HG03354 (cell line): ENCODE measurements around the gene NPAS3.

ENCODE experiments used
- ATAC-seq: cut with Tn5 transposase; IDR thresholded peaks from one replicate; pipeline ENCODE4 v1.9.1; 2021; ENCODE audit warnings: mild to moderate bottlenecking; ENCODE audit not compliant: unreplicated experiment, poor library complexity, severe bottlenecking

NPAS3 gene

DNA sequence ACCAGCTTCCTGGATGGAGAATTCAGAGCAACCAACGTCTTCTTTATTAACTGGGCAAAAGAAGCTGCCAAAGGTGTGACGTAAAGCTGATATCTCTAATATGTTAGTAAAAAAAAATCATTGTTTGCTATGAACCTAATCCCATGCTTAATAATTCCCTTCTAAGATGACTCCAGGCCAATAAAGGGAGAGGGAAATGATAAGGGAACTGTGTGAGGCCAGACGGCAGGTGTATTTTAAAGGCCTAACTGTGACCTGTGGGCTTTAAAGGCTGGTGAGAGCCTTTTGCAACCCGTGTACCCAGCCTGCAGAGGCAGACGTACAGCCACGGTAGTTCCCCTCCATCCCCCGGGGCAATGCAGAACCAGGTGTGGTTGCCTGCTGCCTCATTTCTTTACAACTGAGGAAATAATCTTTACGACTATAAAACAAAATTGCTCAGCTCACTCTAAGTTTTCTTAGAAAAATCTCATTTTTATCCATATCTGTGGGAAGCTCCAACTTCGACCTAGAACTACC is 641.6 kb downstream of the NPAS3 start:
- no peak for ATAC-seq

DNA sequence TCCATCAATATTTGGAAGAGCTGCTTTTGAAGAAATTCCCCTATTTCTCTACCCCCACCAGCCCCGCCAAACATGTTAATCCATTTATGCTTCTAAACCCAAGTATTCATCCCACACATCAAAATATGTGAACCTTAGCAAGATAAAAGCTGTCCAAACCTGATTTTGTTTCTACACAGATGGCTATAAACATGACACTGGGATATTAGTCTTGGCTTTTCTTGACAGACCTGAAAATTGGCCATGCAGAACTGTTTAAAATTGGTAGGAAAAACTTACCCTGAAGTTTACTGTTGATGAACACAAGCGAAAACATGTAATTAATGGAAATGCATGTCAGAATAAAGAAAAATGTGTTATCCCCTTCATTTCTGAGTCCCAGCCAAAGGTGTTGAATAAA is 642.2 kb downstream of the NPAS3 start:
- ATAC-seq = no peak

DNA sequence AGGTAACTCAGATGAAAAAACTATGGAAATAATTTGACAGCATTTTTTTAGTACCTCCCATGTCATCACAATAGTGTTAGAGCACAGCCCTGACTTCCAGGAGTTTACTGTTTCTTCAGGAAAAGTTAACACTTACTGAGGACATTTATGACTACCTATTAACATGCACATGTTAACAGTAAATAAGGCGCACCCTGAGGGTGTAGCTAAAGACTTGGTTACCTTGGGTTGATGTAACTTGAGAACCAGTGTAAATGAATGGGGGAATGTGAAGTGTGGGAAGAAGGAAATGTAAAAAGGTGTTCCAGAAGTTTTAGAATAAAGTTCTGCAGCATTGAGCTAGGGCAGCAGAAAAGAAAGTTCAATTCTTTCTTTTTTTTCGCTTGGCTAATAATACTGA is 646.0 kb downstream of the NPAS3 start:
- ATAC-seq = no peak

DNA sequence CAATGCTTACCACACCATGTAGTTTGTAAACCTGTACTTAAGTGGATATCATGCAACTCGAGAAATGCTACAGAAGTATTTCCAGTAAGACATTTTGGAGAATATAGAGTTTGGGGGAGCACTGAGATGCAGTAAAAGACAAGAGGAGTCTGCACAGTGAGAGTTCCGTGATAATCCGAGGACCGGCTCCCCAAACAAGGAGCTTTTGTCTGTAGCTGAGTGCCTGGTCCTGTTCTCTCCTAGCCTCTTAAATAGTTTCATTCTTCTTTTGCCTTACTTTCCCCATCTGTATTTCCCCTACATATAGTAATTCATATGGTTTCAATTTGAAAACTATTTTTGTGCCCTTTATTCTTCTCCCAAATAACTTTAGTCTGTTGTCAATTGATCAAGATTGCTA is 648.1 kb downstream of the NPAS3 start:
- ATAC-seq = no peak

GRCh38 chr14:33587791-33588190 is 649.1 kb downstream of the NPAS3 start:
- no peak for ATAC-seq

- no peak for ATAC-seq
Measured at GRCh38 chr14:33588771-33589170, 650.1 kb downstream of the NPAS3 start.

GRCh38 chr14:33589334-33589733 is 650.7 kb downstream of the NPAS3 start:
- no peak for ATAC-seq

DNA sequence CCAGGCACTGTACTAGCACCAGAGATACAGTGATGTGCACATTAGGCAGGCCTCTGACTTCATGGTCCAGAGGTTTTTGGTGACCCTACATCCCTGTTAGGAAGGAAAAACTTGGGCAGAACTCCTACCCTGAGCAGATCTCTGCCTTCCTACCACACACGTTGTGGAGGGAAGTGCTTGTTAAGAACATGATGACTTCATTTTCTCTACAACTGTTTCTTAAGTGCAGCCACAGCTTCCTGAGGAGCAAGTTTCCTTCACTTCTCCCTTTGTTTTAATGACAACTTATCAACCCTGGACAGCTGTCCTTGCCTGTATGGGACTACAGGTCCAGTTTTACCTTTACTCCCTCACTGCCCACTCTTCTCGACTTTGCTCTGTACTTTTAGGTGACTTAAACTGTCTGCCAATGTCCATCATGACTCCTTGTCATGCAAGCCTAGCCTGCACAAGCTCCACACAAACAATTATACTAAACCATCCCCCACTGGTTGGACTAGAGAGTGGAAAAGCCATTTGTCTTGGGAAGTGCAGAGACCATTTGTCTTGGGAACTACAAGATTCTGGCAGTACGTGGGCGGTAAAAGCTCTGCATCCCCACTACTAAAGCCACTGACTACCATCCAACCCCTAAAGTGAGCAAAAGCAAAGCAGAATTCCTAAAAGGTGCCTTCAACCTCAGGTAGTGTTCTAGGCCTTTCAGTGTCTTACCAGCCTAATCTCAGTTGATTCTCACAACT is 652.4 kb downstream of the NPAS3 start:
- no peak for ATAC-seq

- ATAC-seq = no peak
Measured at GRCh38 chr14:33592297-33592696, 653.6 kb downstream of the NPAS3 start.

DNA sequence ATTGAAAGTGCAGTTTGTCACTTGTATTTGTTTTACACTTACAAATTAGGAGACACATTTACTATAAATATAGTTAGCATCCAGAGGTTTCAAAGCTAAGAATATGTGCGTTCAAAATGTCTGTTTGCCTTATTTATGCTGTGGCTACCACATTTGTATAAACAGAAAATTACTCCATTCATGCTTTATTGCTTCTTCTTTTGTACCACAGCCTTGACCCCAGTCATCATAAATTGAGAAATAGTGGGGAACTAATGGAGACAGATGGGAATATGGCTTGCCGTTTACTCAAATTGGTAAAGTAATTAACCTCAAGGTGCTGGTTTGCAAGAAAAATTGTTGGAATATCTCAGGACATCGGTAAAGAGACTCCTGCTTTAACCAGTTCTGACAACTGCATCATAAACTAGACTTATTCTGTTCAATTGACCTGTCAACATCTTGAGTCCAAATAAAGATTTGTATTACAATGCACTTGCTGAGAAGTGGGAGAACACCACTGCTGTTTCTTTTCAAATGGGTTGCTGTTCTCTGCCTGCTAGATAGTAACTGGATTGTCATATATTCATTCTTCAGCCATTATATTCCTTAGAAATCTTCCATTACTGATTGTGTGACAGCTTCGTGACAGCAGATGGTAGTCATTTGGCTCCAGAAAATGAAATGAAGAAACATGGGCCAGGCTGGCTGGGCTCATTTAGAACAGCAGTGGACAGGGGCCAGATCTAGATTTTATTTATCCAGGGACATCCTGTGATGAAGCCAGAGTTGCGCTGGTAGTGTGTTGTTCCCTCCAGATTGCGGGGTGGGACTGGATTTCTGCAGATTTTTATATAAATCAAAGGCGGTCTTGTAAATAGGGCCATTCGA is 657.8 kb downstream of the NPAS3 start:
- no peak for ATAC-seq

DNA sequence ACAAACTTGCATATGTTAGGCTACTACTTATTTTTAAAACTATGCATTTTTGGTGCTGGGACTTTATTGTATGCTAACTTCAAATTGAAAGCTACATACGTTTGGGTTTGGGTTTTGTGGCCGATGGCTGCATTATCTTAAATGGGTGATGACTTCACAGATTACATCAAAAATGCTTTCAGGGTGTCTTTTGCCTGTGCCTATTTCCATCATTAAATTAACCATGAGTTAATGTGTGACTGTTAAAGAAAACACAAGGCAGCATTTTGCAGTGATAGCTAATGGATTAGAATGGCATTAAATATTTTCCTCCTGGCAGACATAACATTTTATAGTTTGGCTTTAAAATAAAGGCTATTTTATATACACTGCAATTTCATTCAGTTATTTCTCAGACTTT is 659.9 kb downstream of the NPAS3 start:
- no peak for ATAC-seq

- ATAC-seq = no peak
Measured at GRCh38 chr14:33602396-33602795, 663.7 kb downstream of the NPAS3 start.

GRCh38 chr14:33606591-33606990 is 667.9 kb downstream of the NPAS3 start:
- ATAC-seq = no peak

GRCh38 chr14:33609582-33609981 is 670.9 kb downstream of the NPAS3 start:
- ATAC-seq = no peak

DNA sequence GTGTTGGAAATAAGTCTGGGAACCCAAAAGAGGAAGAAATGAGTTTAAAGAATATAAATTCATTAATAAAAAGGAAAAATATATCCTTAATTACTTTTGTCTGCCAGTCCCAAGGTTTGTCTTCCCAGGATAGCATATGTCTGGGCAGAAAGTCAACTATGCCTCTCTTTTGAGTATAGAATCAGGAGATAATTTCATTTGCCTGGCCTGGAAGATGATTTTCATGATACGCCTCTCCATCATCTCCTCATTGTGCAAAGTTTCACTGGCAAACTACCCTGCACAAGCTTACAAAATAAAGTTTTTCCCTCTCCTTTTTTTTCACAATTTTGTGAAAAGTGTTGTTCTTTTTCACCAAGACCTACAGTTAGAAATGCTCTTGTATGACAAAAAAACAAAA is 671.4 kb downstream of the NPAS3 start:
- no peak for ATAC-seq

DNA sequence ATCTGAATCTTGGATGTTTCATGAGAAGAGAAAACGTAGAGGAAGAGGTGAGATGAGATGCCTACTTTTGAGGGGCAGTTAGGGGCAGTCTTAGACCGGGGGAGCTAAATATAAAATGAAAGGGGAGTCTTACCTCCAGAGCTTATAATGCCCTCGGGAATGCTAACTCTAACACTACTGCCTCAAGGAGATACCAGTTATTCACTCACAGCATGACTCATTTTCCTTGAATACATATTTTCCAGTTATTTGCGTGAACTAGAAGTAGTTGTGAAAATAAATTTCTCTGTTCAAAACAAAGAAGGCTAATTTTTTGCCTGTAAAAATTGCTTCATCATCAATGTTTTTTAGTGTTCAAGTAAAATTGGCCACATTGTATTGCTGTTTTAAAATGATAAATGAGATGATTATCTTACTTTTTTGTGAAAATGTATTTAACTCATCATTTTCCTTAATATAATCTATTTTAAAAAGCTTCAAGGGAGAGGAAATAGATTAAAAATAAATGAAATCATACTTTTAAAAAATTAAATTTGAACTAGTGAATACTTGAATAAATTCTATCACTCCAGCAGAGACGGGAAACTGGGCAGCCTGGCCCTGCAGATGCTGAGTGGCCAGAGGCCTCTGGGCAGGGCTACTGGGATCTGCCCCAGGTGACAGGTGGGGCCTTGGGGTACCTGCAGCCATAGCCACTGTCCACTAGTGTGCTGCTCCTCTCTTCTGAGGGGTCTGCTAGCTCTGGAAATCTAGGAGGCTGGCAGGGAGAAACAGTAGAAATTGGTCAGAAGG is 672.9 kb downstream of the NPAS3 start:
- no peak for ATAC-seq

DNA sequence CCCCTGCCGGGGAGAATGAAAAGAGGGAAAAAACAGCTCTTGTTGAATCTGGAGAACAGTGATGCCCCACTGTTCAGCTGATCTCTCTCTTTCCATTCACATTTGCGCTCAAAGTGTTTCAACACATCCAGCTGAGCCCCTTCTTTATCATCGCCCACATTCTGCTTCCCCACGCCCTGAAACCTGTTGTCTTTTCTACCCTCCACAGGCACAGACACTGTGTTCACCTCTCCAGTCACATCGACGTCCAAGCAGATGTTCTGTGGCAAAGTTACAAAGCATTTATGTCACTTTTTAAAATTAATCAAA is 673.5 kb downstream of the NPAS3 start:
- no peak for ATAC-seq

- no peak for ATAC-seq
Measured at GRCh38 chr14:33617154-33617553, 678.5 kb downstream of the NPAS3 start.

DNA sequence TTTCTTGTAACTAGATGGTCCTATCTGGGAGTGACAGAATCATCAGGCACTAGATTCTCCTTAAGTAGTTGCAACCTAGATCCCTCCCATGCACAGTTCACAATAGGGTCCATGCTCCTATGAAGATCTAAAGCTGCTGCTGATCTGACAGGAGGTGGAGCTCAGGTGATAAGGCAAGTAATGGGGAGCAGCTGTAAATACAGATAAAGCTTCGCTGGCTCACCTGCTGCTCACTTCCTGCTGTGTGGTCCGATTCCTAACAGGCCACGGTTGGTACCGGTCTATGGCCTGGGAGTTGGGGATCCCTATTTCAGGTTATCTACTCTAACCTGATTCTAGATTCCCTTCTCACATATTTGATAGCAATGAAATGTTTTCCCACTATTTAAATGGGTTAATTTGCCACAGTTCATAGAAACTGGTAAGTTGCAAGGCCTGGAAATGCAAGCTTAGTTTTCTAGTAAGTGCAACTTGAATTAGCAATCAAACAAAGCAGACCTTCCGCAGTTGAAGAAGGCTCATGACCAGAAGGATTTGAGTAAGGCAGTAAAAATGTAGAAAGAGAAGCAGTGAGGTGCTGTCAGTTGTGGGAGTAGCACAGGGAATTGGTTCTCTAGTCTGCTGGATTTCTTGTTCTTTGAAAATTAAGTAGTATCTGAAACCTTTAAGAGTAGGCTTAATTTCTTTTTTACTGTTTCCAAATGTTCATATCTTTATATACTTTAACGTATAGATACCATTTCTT is 679.9 kb downstream of the NPAS3 start:
- ATAC-seq = no peak

DNA sequence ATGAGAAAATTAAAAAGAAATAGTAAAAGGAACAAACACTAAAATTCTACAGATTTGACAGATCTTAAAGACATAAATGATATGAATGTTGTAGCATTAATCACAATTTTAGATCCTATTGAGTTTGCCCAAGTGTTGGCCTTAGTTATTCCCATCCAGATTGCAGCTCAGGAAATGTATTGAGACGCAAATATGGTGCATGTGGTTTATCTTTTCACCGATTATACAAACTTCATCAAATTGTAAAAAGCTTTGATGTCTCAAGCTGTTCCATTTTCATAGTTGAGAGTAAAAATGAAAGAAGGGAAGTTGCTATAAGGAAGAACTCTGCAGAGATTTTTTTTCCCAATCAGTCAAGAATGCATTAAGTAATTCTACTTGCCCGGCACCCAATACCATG is 683.8 kb downstream of the NPAS3 start:
- no peak for ATAC-seq
